Omental fat pad (tissue), 4 donors: Measurements from ENCODE around the gene RAB40B. TPM values are rescaled to one million over a fixed set of nuclear protein-coding genes. Genes with fewer than 3 reads are reported as not detected.

ENCODE experiments used
- ATAC-seq: fragments of 150-250 bp; one replicate; pipeline ENCODE4 v1.9.1; 2016; ENCODE audit warnings: mild to moderate bottlenecking, moderate library complexity; ENCODE audit not compliant: low FRiP score
- DNase-seq: peaks from one replicate; pipeline ENCODE4 v3.0.0-alpha.2; 2019; ENCODE audit warnings: low spot score
- small RNA-seq: library from RNA; depleted of rRNA; stranded (forward); fragments of <200 nt; gene quantifications from one replicate; pipeline ENCODE3, GENCODE V24; 2016
- total RNA-seq, 4 donors: library from RNA; depleted of rRNA; stranded (reverse); fragments of >200 nt; gene quantifications; one replicate each; pipeline ENCODE4 v1.1.0, GENCODE V29; 2016
- TF ChIP-seq, protein P1 (sequence below), 3 donors: fragments of 450-650 bp; IDR thresholded peaks; one replicate each; pipeline ENCODE4 v1.5.1; 2016 to 2017; ENCODE audit warnings: antibody characterized with exemption in 3 of 3, mild to moderate bottlenecking in 3 of 3, moderate library complexity in 2 of 3

The RAB40B gene
- total RNA-seq, 4 donors from 2014 or later = 8.0 to 12.3 (median 9.6) TPM

DNA sequence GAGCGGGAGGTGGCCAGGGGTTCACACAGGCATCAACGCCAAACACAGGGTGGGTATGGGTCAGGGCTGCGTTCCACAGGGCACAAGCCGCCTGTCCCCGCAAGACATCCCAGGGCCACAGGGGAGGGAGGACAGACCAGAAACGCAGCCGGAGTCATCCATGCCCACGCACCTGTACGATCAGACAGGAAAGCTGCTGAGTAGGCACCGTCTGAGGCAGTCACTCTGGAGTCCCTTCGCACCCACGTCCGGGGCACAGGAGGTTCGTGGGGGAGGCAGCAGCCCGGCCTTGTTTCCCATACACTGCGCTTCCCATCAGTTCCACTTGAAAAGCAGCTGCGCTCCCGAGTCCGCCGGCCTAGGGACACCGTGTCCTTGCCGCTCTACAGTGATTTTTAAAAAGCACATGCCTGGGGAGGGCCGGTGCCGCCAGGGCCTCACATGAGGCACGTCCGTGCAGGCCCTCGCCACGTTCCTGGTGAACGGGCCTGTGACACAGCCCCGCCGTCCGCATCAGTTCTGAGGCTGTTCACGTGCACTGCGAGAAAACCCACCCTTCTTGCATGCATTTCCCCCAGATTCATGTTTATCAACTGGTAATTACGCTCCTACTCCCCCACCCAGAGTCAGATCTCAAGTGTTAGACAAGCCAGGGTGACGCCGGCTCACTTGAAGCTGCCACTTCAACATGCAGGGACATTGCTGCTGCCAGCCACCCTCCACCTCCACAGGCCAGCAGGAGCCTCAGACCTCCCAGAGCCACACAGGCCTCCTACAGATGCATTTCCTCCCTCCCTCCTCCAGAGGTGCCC is 85.0 kb downstream of the RAB40B start:
- DNase-seq = no peak
- ATAC-seq = no peak
- TF ChIP-seq, protein P1, sequence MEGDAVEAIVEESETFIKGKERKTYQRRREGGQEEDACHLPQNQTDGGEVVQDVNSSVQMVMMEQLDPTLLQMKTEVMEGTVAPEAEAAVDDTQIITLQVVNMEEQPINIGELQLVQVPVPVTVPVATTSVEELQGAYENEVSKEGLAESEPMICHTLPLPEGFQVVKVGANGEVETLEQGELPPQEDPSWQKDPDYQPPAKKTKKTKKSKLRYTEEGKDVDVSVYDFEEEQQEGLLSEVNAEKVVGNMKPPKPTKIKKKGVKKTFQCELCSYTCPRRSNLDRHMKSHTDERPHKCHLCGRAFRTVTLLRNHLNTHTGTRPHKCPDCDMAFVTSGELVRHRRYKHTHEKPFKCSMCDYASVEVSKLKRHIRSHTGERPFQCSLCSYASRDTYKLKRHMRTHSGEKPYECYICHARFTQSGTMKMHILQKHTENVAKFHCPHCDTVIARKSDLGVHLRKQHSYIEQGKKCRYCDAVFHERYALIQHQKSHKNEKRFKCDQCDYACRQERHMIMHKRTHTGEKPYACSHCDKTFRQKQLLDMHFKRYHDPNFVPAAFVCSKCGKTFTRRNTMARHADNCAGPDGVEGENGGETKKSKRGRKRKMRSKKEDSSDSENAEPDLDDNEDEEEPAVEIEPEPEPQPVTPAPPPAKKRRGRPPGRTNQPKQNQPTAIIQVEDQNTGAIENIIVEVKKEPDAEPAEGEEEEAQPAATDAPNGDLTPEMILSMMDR (IDR thresholded peaks at IDR 0.05) = no peak

DNA sequence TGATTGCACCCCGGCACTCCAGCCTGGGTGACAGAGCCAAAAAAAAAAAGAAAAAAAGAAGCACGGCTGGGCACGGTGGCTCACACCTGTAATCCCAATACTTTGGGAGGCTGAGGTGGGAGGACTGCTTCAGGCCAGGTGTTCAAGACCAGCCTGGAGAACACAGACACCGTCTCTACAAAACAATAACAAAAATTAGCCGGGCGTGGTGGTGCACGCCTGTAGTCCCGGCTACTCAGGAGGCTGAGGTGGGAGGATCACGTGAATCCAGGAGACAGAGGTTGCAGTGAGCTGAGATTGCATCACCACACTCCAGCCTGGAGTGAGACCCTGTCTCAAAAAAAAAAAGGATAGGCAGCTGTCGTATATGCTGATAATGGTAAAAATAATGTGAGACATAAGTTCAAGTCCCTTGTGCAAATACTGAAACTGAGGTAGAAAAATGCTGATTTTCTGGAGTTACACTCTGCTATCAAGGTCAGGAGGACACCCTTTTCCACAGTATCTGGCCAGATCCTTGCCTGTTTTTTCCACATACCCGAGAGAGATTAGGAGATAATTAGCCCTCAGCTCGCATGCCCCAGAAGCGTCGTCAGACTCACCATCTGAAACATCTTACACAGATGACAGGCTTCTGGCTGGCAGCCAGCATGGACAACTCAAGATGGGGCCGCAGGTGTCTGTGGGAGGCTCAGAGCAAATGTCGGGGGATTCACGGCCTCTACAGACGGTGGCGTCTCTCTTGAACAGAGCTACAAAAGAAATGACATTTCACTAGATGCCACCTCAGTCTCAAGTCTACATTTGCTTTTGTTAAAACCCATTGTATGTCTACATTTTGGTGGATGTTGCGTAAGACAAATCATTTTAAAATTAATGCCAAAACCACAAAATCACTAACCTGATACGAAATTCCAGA is 87.1 kb downstream of the RAB40B start:
- TF ChIP-seq, protein P1 (IDR thresholded peaks at IDR 0.05) = no peak
- ATAC-seq = no peak
- DNase-seq = no peak

DNA sequence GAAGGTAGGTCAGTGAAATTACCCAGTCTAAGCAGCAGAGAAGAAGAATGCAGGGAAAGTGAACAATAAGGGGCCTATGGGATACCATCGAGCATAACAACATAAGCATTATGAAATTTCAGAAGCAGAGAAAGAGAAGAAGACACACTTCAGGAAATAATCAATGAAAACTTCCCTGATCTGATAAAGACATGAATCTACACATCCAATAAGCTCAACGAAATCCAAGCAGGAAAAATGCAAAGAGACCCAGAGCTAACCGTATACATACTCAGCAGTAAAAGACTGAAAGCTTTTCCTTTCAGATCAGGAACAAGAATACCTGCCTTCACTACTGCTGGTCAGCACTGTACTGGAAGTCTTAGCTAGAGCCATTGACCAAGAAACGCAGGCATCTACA is 88.8 kb downstream of the RAB40B start:
- ATAC-seq (no peak), DNase-seq (no peak)

DNA sequence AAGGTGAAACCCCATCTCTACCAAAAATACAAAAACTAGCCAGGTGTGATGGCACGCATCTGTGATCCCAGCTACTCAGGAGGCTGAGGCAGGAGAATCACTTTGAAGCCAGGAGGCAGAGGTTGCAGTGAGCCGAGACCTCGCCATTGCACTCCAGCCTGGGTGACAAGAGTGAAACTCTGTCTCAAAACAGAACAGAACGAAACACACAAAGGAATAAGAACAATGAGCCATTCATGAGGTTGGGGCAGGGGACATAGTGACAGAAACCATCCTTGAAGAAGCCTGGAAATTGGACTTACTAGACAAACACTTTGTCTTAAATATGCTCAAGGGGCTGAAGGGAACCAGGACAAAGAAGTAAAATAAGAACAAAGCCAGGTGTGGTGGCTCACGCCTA is 89.7 kb downstream of the RAB40B start:
- DNase-seq (no peak), ATAC-seq (no peak)
- TF ChIP-seq, protein P1 (IDR thresholded peaks at IDR 0.05) = no peak

More for the DNA sequence above, 88.8 kb downstream of the RAB40B start:
- TF ChIP-seq, protein P1 (IDR thresholded peaks at IDR 0.05) = no peak

DNA sequence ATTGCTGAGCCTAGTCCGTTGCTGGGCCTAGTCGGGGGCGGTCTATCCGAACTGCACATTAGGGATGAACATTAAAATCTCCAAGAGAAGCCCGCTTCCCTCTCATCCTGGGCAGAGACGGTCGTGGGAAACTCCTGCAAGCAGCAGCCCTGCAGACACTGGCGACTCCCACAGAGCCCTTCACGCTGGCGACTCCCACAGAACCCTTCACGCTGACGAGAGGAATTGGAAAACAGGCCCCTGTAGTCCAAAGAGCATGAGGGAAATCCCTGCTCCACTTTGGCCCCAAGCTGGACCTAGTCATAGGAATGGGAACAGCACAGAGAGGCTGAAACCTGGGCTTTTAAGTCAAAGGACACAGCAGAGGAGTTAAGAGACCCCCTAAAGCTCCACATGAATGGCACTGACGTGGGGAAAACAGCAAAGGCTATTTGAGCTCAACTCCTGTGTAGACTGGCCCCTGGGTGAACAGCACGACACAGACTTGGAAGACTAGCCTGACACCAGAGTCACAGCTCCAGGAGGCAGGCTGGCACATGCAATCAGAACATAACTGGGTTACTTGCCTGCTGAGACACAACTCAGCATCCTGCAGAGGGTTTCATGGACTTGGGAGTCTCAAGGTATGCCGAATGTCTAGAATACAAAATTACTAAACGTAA is 92.4 kb downstream of the RAB40B start:
- TF ChIP-seq, protein P1 (IDR thresholded peaks at IDR 0.05) = no peak
- ATAC-seq (no peak), DNase-seq (no peak)

Small RNA genes within 50 kb of the gene (small RNA-seq; reads per million reads assigned to genes)
- not detected for gene MIR4525

Other genes starting within 250 kb of the RAB40B start
- gene CYBC1, start 247.9 kb downstream of the RAB40B start, total RNA-seq = 10 to 100 TPM; 43.8 to 74.6 (median 68.4) TPM
- 10 to 100 TPM; 31.8 to 48.7 (median 35.7) TPM for gene NARF, start 240.0 kb downstream of the RAB40B start, total RNA-seq
- 10 to 100 TPM; 35.8 to 61.0 (median 38.4) TPM for gene FOXK2, start 179.0 kb downstream of the RAB40B start, total RNA-seq
- 100 to 1,000 TPM in 1 of 4 donors, 10 to 100 TPM in 3; 63.0 to 139 (median 86.0) TPM for gene WDR45B, start 50.3 kb downstream of the RAB40B start, total RNA-seq
- 10 to 100 TPM in 2 of 4 donors, 1 to 10 TPM in 2; 6.4 to 18.8 (median 12.3) TPM for gene FN3KRP, start 18.0 kb upstream of the RAB40B start, total RNA-seq
- 10 to 100 TPM in 1 of 4 donors, 1 to 10 TPM in 3; 2.8 to 13.0 (median 7.5) TPM for gene FN3K, start 36.9 kb upstream of the RAB40B start, total RNA-seq
- 10 to 100 TPM; 30.5 to 94.3 (median 51.8) TPM for gene TBCD, start 53.4 kb upstream of the RAB40B start, total RNA-seq
- gene ZNF750, start 141.3 kb upstream of the RAB40B start, total RNA-seq = not detected